NCI-H2196 treated with DMSO at 0.1 percent for 48 hours (cell line): ENCODE data around the gene YBX3.

Experiments
- DNase-seq: peaks from one replicate; lab custom pipeline; 2025; ENCODE audit not compliant: unreplicated experiment; lab: John Stamatoyannopoulos, UW

Gene YBX3

DNA sequence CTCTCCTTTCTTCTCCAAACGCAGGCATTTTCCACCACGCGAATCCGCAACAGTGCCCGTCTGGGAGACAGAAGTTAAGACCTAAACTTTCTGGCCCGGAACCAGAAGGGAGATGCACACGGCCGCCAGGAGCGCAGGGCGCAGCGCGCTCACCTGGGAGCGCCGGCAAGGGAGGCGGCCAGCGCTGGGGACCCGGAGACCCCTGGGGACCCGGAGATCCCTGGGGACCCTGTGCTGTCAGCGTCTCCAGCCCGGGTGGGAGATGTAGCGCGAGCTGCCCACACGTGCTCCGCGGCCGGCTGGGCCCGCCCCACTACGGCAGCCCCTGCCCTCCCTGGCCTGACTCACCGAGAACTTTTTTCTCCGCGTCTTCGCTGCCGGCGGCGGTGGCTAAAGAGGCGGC is 620 bp downstream of the YBX3 start:
- no peak for DNase-seq

GRCh38 chr12:10721651-10722501 is 1.2 kb downstream of the YBX3 start:
- DNase-seq: no peak

GRCh38 chr12:10720974-10721650 is 2.0 kb downstream of the YBX3 start:
- DNase-seq: no peak

DNA sequence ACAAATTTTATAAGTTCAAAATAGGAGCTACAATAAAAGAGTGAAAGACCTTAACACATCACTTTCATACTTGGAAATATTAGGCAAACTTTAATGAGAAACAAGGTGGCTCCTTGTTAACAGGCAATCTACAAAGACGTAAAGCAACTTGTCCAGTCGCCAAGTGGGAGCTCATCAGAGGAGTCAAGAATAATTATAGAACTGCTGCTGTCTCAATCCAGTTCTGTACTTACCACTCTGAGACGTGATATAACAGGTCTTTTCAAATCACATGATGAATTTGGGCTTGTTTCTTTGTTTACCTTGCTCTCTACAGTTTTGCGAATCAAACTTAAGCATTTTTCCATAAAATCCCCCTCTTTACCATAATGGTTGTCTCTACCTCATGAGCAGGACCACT is 3.6 kb downstream of the YBX3 start:
- DNase-seq: no peak

- no peak for DNase-seq
Observed at GRCh38 chr12:10718279-10718821, 4.8 kb downstream of the YBX3 start.

DNA sequence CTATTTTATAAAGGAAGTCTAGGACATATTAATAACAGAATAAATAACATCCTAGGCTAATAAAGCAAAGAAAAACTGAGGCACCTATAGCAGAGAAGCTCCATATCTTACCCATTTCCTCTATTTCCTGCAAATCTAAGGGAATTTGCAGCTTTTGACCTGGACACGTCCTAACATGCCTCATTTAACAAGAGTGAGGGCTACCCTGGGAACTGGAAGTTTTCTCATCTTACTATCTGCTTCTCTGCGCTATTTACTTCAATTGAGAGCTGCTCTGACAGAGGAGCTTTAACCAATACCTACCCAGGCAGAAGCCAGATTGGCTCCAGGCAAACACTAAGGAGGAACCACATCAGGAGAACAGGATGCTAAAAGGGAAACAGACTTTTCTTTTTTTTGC is 5.7 kb downstream of the YBX3 start:
- no peak for DNase-seq

DNA sequence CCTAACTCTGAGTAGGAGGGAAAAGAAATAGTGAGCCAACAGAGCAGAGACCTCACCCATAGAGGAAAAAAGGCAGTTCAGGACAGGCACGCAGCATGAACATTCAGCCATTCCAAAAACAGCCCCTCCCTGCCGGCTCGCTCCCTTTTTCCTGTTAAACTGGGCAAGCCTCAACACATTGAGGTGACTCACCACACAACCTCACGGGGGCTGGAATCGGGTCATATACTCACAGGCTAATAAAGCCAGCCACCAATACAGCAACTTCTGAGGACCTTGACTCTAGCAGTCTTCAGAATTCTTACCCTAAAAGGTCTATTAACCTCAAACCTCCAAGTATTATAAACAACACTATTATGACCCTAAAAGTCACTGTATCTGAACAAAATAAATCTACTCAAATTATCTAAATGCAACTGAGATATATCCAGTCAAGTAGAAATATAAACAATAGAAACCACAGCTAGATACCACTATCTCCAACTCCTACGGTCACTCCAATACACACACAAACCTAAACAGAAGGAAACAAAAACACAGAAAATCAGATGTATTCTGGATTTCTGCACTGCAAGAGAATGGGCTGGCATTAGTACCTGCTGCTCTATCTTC is 6.3 kb downstream of the YBX3 start:
- no peak for DNase-seq

DNA sequence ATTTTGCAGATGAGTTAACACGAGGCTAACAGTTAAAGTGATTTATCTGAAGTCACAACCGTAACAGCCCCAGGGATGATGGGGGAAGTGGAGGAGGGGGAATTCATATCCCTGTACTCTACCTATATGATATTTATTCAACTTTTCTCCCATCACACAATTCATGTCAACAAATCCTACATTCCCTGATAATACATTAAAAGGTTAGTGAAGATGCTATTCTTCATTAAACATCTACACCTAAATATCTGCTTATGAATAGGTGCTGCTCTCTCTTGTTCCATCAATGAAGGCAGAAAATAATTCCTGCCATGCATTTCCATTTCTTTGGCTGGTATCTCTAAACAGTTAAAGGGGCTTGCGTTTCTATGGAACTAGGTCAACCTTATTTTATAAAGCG is 6.8 kb downstream of the YBX3 start:
- no peak for DNase-seq

- no peak for DNase-seq
Observed at GRCh38 chr12:10715491-10715890, 7.6 kb downstream of the YBX3 start.

DNA sequence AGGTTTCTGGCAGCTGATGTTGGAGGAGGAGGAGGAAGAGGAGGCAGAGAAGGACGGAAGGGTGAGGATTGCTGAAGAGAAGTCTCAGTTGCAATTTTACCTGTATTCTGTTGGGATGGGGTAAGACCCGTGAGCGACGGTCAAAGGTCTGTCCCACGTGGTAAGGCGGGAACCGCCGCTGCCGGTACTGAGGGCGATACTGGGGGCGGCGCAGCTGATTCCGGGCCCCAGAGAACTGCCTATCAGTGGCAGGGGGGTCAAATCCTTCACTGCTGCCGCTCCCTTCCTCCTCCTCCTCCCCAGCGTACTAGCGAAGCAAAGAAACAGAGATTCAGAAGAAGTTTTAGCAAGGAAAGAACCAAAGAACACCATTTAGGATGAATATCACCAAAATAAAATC is 13.3 kb downstream of the YBX3 start:
- DNase-seq: no peak

DNA sequence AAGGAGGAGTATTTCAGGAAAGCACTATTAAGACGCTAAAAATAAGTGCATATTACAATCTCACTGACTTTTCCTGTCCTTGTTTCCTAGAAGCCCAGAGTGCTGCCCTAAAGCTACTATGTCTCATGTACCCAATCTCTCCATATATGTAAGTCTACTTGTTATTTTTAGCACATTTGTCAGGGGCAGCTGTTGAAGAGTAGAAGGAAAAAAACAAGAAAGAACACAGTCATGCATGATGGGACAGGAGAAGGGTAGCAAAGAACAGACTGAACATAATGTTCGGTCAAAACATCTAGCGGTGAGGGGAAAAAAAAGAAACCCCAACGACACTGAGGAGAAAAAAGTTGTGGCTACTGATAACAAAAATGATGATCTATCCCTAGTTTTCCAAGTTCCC is 14.3 kb downstream of the YBX3 start:
- no peak for DNase-seq

DNA sequence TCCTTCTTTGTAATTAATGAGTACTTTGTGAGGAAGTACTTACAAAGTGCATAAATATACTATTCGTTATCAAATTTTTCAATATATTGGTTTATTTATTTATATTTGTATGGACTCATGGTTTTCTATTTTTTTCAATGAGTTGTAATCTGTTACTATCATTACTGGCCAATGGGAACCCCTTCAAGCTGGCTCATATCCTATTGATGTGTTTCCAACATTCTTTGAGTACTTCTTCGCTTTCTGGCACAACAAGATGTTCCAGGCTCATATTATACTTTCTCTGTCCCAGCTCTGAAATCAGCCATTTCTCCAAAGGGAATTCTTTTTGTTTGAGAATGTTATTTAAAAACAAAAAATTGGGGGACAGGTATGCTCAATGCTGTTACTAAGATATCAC is 17.5 kb downstream of the YBX3 start:
- DNase-seq: no peak

- no peak for DNase-seq
Observed at GRCh38 chr12:10701843-10702242, 21.3 kb downstream of the YBX3 start.

GRCh38 chr12:10701131-10701681 is 21.9 kb downstream of the YBX3 start:
- DNase-seq: no peak

DNA sequence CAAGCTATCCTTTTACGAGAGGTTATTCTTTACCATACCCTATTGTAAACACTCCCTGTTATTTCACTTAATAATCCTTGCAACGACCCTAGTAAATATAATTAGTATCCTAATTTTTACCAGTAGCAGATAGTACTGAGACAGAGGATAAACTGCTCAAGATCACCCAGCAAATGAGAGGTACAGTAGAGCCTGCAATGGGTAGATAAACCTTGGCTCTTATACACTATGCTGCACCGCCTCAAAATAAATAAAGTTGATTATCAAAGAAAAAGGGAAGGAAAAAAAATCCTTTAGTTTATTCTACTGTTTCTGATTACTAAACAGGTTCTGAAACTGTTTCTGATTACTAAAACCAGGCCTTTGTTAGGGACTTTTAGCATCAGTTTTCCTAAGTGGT is 22.5 kb downstream of the YBX3 start:
- DNase-seq: no peak

- no peak for DNase-seq
Observed at GRCh38 chr12:10697862-10698261, 25.3 kb downstream of the YBX3 start.

DNA sequence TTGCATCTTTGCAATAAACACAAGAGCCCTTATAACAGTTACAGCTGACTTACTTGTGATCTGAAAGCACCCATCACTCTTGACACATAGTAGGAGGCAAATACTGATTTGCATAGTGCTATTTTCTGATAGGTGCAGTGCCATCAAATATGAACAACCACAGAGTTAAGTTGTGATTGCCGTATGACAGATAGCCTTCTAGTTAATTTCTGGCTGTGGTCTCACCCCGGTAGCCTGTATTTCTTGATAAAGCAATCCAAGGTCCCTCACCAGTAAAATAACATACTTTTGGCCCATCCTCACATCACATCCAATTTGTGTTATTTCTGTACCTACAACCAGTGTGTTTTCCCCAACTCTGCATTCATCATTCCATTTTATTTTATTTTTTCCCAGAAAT is 26.0 kb downstream of the YBX3 start:
- DNase-seq: no peak

GRCh38 chr12:10690906-10691305 is 32.2 kb downstream of the YBX3 start:
- no peak for DNase-seq

- DNase-seq: no peak
Observed at GRCh38 chr12:10689146-10689545, 34.0 kb downstream of the YBX3 start.

DNA sequence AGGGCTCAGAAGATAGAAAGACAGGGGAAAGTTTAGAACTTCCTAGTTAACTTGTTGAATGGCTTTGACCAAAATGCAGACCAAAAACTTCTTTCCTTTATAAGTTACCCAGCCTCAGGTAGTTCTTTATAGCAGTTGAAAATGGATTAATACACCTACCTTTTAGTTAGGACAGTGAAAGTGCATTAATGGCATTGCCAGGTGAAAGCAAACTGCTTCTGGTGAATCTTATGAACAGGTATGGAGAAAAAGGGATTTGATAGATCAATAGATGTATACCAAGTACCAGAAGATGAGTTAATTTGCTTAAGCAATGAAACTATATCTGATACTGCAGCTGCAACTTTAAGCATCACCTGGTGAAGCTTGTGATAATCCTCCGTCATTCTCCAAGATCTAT is 35.1 kb downstream of the YBX3 start:
- DNase-seq: no peak

GRCh38 chr12:10673659-10674384 is 49.3 kb downstream of the YBX3 start, which contains the start of gene STYK1:
Gene STYK1 (minus strand): TSS chr12:10674052. CDS start chr12:10634618, 39,434 bp downstream.
- DNase-seq: peak; percentile 63
